AG04450 (cell line): Measurements from ENCODE around the gene TULP1. TPM values are rescaled to one million over a fixed set of nuclear protein-coding genes. Genes with fewer than 3 reads are reported as not detected.

ENCODE experiments used
- CTCF ChIA-PET: fragments of 300-600, 350-600 bp; formaldehyde crosslinking; extraction: SDS; loops from one replicate; lab custom pipeline; 2022; ENCODE audit warnings: antibody characterized with exemption, inconsistent platforms; lab: Charles Lee
- POLR2A ChIA-PET: fragments of 350-600 bp; formaldehyde crosslinking; extraction: SDS; loops from one replicate; lab custom pipeline; 2021; ENCODE audit warnings: antibody characterized with exemption, inconsistent platforms; lab: Yijun Ruan, JAX
- DNase-seq: peaks from one replicate; pipeline ENCODE4 v3.0.0-alpha.2; 2011; ENCODE audit warnings: low read depth, low spot score
- H3K27ac ChIP-seq: one replicate; pipeline ENCODE4 v1.5.1; 2012; ENCODE audit warnings: low read depth, low read length, control low read depth
- H3K27me3 ChIP-seq: one replicate; pipeline ENCODE4 v1.6.0; 2012; ENCODE audit warnings: low read length; ENCODE audit not compliant: control insufficient read depth, insufficient read depth
- H3K4me3 ChIP-seq: 2 replicates; pipeline ENCODE4 v1.5.1; 2011; ENCODE audit warnings: mild to moderate bottlenecking, low read depth, low read length, control low read depth
- H3K9me3 ChIP-seq: 2 replicates; pipeline ENCODE4 v1.5.1; 2012; ENCODE audit warnings: low read length; ENCODE audit not compliant: control insufficient read depth, insufficient read depth
- polyA plus RNA-seq: library from polyadenylated mRNA; depleted of rRNA; stranded (reverse); fragments of >200 nt; gene quantifications from 2 replicates; pipeline ENCODE4 v1.2.3, GENCODE V29; 2011
- TF ChIP-seq, protein P1 (sequence below): IDR thresholded peaks from 2 replicates; pipeline ENCODE4 v1.5.1; 2011; ENCODE audit warnings: low read depth, low read length, control low read depth, inconsistent platforms

The TULP1 gene
- polyA plus RNA-seq, 1 experiment: not detected

DNA sequence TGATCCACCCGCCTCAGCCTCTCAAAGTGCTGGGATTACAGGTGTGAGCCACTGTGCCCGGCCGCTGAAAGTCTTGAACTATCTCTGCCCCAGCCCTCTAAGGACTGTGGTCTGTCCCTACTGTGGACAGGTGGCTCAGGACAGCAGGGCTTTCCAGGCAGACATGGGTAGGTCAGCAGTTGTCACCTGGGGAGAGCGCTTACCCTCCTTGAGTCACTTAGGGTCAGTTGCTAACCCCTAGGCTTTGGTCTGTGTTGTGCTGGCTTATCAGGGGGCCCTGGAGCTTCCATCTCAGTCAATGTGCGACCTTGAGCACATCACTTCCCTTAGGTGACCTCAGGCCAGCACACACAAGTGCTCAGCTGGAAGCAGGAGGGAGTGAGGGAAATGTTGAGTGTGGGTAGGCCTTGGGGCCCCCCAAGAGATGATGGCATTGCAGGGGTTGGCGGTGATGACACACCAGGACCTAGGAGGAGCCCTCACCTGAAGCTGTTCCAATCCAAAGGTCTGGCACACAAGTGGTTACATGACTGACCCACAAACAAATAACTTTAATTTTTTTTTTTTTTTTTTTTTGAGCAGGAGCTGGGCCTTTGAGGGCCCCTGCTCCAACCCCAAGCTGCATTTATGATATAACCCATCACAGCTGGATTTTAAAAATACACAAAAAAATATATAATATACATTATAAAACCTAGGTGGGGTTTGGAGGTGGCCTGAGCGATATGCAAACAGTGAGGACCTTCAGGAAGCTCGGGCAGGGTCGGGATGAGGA, 39.4 kb downstream of the TULP1 start:
- POLR2A ChIA-PET: interaction anchor here (0.6 to 1.8 kb wide), 9 partner anchors 10 to 186 kb away, joined by 3 to 21 read pairs (median 3); partner anchors contain the start of gene TEAD3
- DNase-seq: no peak
- Histone ChIP-seq H3K27ac (peak overlapping the region; percentile 57), H3K27me3 (no peaks in the 10 kb centered on the region), H3K9me3 (no peaks in the 10 kb centered on the region; the same call in 1 of the 2 replicates), H3K4me3 (no peak overlapping the region)
- TF ChIP-seq, protein P1, sequence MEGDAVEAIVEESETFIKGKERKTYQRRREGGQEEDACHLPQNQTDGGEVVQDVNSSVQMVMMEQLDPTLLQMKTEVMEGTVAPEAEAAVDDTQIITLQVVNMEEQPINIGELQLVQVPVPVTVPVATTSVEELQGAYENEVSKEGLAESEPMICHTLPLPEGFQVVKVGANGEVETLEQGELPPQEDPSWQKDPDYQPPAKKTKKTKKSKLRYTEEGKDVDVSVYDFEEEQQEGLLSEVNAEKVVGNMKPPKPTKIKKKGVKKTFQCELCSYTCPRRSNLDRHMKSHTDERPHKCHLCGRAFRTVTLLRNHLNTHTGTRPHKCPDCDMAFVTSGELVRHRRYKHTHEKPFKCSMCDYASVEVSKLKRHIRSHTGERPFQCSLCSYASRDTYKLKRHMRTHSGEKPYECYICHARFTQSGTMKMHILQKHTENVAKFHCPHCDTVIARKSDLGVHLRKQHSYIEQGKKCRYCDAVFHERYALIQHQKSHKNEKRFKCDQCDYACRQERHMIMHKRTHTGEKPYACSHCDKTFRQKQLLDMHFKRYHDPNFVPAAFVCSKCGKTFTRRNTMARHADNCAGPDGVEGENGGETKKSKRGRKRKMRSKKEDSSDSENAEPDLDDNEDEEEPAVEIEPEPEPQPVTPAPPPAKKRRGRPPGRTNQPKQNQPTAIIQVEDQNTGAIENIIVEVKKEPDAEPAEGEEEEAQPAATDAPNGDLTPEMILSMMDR: no peak
- CTCF ChIA-PET: no interaction called here

DNA sequence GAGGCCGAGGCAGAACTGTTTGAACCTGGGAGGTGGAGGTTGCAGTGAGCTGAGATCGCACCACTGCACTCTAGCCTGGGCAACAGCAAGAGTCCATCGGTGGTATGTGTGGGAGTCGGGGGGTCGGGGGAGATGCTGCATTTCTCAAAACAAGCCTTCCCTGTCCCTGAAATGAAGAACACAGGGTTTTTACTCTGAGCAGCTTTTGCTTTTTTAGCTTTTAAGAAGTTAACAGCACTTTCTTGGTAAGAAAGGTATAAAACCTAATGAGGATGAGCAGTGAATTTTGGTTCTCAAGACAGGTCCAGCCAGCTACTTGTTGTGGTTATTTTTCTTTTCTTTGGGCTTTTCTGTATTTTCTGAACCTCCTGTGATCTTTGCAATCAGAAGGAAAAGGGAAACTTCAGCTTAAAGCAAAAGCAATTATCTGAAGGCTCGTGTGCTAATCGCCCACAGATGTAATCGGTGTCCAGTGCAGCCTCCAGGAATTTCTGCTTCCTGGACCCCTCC, 40.8 kb downstream of the TULP1 start:
- CTCF ChIA-PET: interaction anchor here (1.0 kb wide), 2 partner anchors 130 to 265 kb away, joined by 3 read pairs; no protein-coding TSS in a partner anchor
- peak overlapping the region; percentile 24 for H3K27ac ChIP-seq
- 0 out of 2 replicates have a peak overlapping the region, but pooled peaks have one; percentile 10 for H3K4me3 ChIP-seq
- DNase-seq: no peak
- POLR2A ChIA-PET: interaction anchor here (0.6 to 1.8 kb wide), 10 partner anchors 13 to 256 kb away, joined by 3 to 13 read pairs (median 4); partner anchors contain the start of genes DEF6, PPARD and TEAD3
- no peaks in the 10 kb centered on the region; the same call in 1 of the 2 replicates for H3K9me3 ChIP-seq
- no peaks in the 10 kb centered on the region for H3K27me3 ChIP-seq
- TF ChIP-seq, protein P1: no peak

DNA sequence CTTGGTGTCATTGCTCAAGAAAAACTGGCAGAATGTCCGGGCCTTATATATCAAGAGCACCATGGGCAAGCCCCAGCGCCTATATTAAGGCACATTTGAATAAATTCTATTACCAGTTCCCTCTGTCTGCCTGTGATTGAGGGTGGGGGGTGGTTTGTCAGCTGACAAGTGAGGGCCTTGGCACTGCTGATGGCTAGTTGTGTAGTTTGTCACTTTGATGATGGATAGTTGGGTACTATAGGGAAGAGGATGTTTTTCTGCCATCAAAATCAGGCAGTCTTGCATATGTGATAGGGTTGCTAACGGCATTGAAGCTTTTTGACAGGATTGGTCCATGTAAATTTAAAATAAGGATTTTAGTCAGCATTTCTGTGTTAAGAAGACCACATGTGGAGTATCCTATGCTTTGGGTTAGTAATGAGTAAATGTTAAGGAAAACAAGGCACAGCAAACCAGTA, 42.0 kb downstream of the TULP1 start:
- Histone ChIP-seq H3K9me3 (no peaks in the 10 kb centered on the region; the same call in 1 of the 2 replicates), H3K27me3 (no peaks in the 10 kb centered on the region), H3K4me3 (peak overlapping the region; percentile 93), H3K27ac (no peak overlapping the region)
- ChIA-PET POLR2A (interaction anchor here (1.1 to 1.8 kb wide), 5 partner anchors 19 to 257 kb away, joined by 4 to 13 read pairs (median 6); partner anchors contain the start of genes PPARD and TEAD3), CTCF (interaction anchor here (0.6 to 0.8 kb wide), 2 partner anchors 129 to 152 kb away, joined by 3 read pairs; no protein-coding TSS in a partner anchor)
- TF ChIP-seq, protein P1: no peak
- no peak for DNase-seq

DNA sequence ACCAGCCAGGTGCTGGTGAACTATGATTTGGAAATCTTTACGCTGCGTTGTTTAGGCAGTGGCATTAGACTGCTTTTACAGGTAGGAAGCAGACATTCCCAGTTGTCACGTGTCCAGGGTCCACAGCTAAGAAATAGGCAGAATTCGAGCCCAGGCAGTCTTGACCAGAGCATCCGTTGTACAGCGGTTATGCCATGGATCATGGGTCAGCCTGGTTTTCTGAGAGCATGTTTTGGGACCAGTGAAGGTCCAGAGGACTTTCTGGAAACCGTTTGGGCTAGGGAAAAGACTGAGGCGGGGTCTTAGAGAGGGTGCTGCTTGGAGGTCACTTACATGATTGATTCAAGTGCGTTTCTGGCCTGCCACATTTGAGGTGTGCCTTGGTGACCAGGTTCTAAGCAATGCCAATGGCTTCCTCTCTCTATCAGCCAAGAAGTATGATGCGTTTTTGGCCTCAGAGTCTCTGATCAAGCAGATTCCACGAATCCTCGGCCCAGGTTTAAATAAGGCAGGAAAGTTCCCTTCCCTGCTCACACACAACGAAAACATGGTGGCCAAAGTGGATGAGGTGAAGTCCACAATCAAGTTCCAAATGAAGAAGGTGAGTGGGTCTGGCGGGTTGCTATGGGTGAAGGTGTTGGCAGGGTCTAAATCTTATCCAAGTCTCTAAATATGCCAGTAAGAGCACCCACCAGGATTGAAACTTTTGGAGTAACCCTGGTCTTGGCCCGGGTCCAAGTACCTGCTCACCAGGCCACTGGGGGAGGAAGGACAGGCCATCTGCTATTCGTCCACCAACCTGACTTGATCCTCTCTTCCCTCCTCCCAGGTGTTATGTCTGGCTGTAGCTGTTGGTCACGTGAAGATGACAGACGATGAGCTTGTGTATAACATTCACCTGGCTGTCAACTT, 42.7 kb downstream of the TULP1 start:
- TF ChIP-seq, protein P1: no peak
- Histone ChIP-seq H3K27me3 (no peaks in the 10 kb centered on the region), H3K4me3 (peak overlapping the region; percentile 93), H3K27ac (peak overlapping the region; percentile 40), H3K9me3 (no peaks in the 10 kb centered on the region; the same call in 1 of the 2 replicates)
- DNase-seq: no peak
- ChIA-PET CTCF (interaction anchor here (0.6 to 0.8 kb wide), 2 partner anchors 8 to 128 kb away, joined by 3 to 4 read pairs; no protein-coding TSS in a partner anchor), POLR2A (interaction anchor here (1.0 to 2.7 kb wide), 6 partner anchors 20 to 152 kb away, joined by 3 to 13 read pairs (median 6); partner anchors contain the start of gene TEAD3)
